Activated CD4-positive, alpha-beta T cell treated with anti-CD3 and anti-CD28 coated beads for 36 hours (primary cell): ENCODE measurements around the gene VEPH1. TPM values are rescaled to one million over a fixed set of nuclear protein-coding genes. Genes with fewer than 3 reads are reported as not detected.

ENCODE experiments used
- ATAC-seq: fragments of 200-7000 bp; cut with Tn5 transposase; one replicate; pipeline ENCODE4 v1.10.0; 2021; ENCODE audit warnings: mild to moderate bottlenecking, moderate library complexity
- CTCF ChIA-PET: fragments of 350-600 bp; sonication (Branson Sonifier 250); formaldehyde crosslinking; loops from one replicate; lab custom pipeline; 2021; ENCODE audit warnings: antibody characterized with exemption; lab: Charles Lee
- POLR2A ChIA-PET: fragments of 350-600 bp; sonication (Branson Sonifier 250); formaldehyde crosslinking; loops from one replicate; lab custom pipeline; 2021; ENCODE audit warnings: antibody characterized with exemption, inconsistent platforms; lab: Charles Lee
- DNase-seq: peaks from one replicate; pipeline ENCODE4 v3.0.0-alpha.2; 2020
- H3K27ac Mint-ChIP-seq: one replicate; pipeline ENCODE4 v1.8.0; 2021; ENCODE audit warnings: mixed read lengths
- H3K27me3 Mint-ChIP-seq: one replicate; pipeline ENCODE4 v1.8.0; 2021; ENCODE audit warnings: mixed read lengths
- H3K36me3 Mint-ChIP-seq: one replicate; pipeline ENCODE4 v1.8.0; 2021; ENCODE audit warnings: low read depth, mixed read lengths
- H3K4me1 Mint-ChIP-seq: one replicate; pipeline ENCODE4 v1.8.0; 2021; ENCODE audit warnings: mixed read lengths
- H3K4me3 Mint-ChIP-seq: one replicate; pipeline ENCODE4 v1.8.0; 2021; ENCODE audit warnings: mild to moderate bottlenecking, moderate library complexity, mixed read lengths
- H3K9me3 Mint-ChIP-seq: one replicate; pipeline ENCODE4 v1.8.0; 2021; ENCODE audit warnings: low read depth, mixed read lengths
- intact Hi-C, 2 experiments: fragments of 100-400 bp; cut with DNase I in 1 of 2; cut with micrococcal nuclease in 1 of 2; formaldehyde crosslinking; loops; one replicate each; pipeline versions ENCODE4 v1.14.2 to v1.15.1; 2022 to 2024; cut with DNase I, micrococcal nuclease
- total RNA-seq, 2 experiments: library from RNA; stranded (reverse); gene quantifications; one replicate each; pipeline ENCODE4 v1.2.3, GENCODE V29; 2021

The VEPH1 gene
- total RNA-seq, 2 experiments from 2014 or later: not detected

DNA sequence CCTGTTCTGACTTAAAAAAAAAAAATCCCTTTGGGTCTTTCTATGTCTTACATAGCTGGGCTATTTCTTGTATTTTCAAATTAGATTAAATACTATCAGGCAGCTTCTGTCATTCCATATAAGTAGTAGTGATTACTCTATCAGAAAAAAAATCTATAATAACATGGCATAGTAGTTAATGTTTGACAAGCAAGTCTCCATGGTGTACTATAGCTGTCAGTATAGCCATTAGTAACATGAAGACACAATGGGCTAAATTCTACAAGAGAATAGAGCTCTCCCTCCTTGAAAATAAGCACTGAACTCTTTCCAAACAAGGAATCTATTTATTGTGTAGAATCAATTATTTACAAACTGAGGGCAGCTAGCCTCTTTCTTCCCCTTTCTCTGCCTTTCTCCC lies 19.4 kb upstream of the VEPH1 start:
- Mint-ChIP-seq H3K4me1 (no peaks in the 10 kb centered on the region), H3K4me3 (no peak overlapping the region), H3K36me3 (no peaks in the 10 kb centered on the region), H3K27ac (no peak overlapping the region), H3K27me3 (peaks cover 2% of the 10 kb centered on the region), H3K9me3 (peaks cover 2% of the 10 kb centered on the region)
- no peak for ATAC-seq
- DNase-seq: no peak
- ChIA-PET POLR2A (interaction anchor here (0.7 kb wide), 1 partner anchor 60 kb away, joined by 3 read pairs; no protein-coding TSS in a partner anchor), CTCF (interaction anchor here (0.8 to 1.5 kb wide), 5 partner anchors 8 to 51 kb away, joined by 3 to 6 read pairs (median 4); no protein-coding TSS in a partner anchor)
- intact Hi-C loops: no loop called here

DNA sequence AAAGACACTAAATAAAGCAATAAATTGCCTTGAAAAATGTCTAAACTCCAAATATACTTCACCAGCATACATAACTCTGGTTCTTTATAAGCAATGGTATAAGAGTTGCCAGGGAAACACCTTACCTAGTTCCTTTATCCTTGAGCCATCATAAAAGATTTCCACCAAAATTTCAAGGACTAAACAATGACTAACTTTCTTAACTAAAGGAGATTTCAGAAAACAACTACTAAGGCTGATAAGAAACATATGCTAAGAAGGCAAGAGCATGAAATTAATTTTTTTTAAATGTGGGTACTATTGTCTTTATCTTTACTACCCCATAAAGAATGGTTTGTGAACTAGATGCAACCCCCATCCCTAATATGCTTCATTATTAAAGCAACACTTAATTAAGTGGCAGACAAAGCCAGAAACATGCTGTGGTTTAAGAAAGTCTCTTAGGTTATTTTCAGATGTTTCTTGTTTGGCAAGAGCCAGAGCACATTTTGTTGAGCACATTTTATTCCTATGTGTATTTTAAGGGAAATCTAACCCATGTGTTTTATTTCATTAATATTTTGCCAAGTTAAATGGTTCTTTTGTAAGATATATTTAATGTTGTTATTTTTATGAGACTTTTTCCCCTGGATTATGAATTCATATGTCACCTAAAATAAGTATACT lies 17.4 kb upstream of the VEPH1 start:
- intact Hi-C loops: no loop called here
- ATAC-seq: no peak
- CTCF ChIA-PET: no interaction called here

GRCh38 chr3:157518881-157519280 lies 15.7 kb upstream of the VEPH1 start:
- ChIA-PET CTCF (no interaction called here), POLR2A (no interaction called here)
- intact Hi-C loops: no loop called here
- Mint-ChIP-seq H3K4me3 (no peak overlapping the region), H3K27ac (no peak overlapping the region), H3K36me3 (no peaks in the 10 kb centered on the region), H3K9me3 (peaks cover 2% of the 10 kb centered on the region), H3K27me3 (no peaks in the 10 kb centered on the region), H3K4me1 (no peaks in the 10 kb centered on the region)
- DNase-seq (no peak), ATAC-seq (no peak)

More for the DNA sequence above, 17.4 kb upstream of the VEPH1 start:
- no peak for DNase-seq
- POLR2A ChIA-PET: no interaction called here
- Mint-ChIP-seq H3K4me1 (no peaks in the 10 kb centered on the region), H3K27ac (no peak overlapping the region), H3K4me3 (no peak overlapping the region), H3K27me3 (peaks cover 2% of the 10 kb centered on the region), H3K36me3 (no peaks in the 10 kb centered on the region), H3K9me3 (peaks cover 2% of the 10 kb centered on the region)

DNA sequence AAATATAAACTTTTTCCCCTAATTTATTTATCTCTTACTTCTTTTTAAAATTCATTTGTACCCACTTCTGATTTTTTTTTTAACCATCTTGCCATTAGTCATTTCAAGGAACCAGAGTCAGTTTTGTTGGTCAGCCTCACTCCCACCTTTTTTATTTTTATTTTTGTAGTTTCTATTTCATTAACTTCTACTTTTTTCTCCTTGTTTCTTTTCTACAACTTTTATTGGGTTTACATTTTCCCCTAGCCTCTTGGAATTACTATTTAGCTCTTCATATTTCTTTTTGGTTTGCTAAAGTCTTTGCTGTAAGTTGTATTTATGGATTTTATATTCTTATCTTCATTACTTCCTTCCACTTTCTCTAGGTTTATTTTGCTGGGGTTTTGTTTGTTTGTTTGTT lies 13.7 kb upstream of the VEPH1 start:
- no peak overlapping the region for H3K27ac Mint-ChIP-seq
- H3K36me3 Mint-ChIP-seq: no peaks in the 10 kb centered on the region
- POLR2A ChIA-PET: no interaction called here
- DNase-seq (no peak), ATAC-seq (no peak)
- H3K4me1 Mint-ChIP-seq: no peaks in the 10 kb centered on the region
- H3K27me3 Mint-ChIP-seq: no peaks in the 10 kb centered on the region
- CTCF ChIA-PET: interaction anchor here (0.6 kb wide), 1 partner anchor 14 kb away, joined by 3 read pairs; no protein-coding TSS in a partner anchor
- intact Hi-C loops: no loop called here
- no peak overlapping the region for H3K4me3 Mint-ChIP-seq
- peaks cover 2% of the 10 kb centered on the region for H3K9me3 Mint-ChIP-seq

DNA sequence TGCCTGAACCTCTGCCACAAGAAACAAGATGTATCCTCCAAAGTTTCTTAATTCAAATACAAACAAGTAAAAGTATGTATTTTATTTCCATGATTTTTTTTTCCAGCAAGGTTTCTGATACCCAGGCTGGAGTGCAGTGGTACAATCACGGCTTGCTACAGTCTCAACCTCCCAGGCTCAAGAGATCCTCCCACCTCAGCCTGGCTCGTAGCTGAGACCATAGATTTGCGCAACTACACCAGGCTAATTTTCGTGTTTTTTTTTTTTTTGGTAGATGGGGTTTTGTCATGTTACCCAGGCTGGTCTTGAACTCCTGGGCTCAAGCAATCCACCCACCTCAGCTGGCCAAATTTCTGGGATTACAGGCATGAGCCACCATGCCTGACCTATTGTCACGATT lies 12.2 kb upstream of the VEPH1 start:
- no peaks in the 10 kb centered on the region for H3K36me3 Mint-ChIP-seq
- intact Hi-C loops: no loop called here
- POLR2A ChIA-PET: no interaction called here
- peaks cover 2% of the 10 kb centered on the region for H3K9me3 Mint-ChIP-seq
- CTCF ChIA-PET: no interaction called here
- no peak for ATAC-seq
- H3K4me3 Mint-ChIP-seq: no peak overlapping the region
- H3K27me3 Mint-ChIP-seq: no peaks in the 10 kb centered on the region
- no peaks in the 10 kb centered on the region for H3K4me1 Mint-ChIP-seq
- H3K27ac Mint-ChIP-seq: no peak overlapping the region
- no peak for DNase-seq

GRCh38 chr3:157514371-157514895 lies 11.2 kb upstream of the VEPH1 start:
- POLR2A ChIA-PET: no interaction called here
- Mint-ChIP-seq H3K4me1 (no peaks in the 10 kb centered on the region), H3K27ac (no peak overlapping the region), H3K36me3 (no peaks in the 10 kb centered on the region), H3K4me3 (no peak overlapping the region), H3K9me3 (peaks cover 2% of the 10 kb centered on the region), H3K27me3 (no peaks in the 10 kb centered on the region)
- CTCF ChIA-PET: interaction anchor here (1.1 to 1.5 kb wide), 2 partner anchors 8 to 18 kb away, joined by 4 to 8 read pairs; no protein-coding TSS in a partner anchor
- no peak for DNase-seq
- ATAC-seq: no peak
- intact Hi-C loops: no loop called here

DNA sequence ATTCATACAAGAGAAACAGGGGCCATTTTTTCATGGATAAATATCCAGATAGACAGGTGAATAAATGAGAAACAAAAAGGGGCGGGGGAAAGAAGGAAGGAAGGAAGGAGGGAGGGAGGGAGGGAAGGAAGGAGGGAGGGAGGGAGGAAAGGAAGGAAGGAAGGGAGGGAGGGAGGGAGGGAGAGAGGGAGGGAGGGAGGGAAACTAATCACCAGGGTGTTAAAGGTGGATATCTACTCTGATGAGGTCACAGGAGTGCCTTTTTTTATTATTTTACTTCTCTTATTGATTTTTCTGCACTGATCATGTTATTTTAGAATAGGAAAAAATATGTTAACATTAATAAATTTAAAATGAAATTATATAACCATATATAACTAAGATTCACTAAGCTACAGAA lies 10.4 kb upstream of the VEPH1 start:
- ChIA-PET CTCF (interaction anchor here (1.1 to 1.5 kb wide), 2 partner anchors 9 to 18 kb away, joined by 4 to 8 read pairs; no protein-coding TSS in a partner anchor), POLR2A (no interaction called here)
- H3K36me3 Mint-ChIP-seq: no peaks in the 10 kb centered on the region
- DNase-seq (no peak), ATAC-seq (no peak)
- H3K4me1 Mint-ChIP-seq: no peaks in the 10 kb centered on the region
- no peaks in the 10 kb centered on the region for H3K9me3 Mint-ChIP-seq
- H3K27me3 Mint-ChIP-seq: peaks cover under 1% of the 10 kb centered on the region
- intact Hi-C loops: no loop called here
- H3K27ac Mint-ChIP-seq: no peak overlapping the region
- no peak overlapping the region for H3K4me3 Mint-ChIP-seq

DNA sequence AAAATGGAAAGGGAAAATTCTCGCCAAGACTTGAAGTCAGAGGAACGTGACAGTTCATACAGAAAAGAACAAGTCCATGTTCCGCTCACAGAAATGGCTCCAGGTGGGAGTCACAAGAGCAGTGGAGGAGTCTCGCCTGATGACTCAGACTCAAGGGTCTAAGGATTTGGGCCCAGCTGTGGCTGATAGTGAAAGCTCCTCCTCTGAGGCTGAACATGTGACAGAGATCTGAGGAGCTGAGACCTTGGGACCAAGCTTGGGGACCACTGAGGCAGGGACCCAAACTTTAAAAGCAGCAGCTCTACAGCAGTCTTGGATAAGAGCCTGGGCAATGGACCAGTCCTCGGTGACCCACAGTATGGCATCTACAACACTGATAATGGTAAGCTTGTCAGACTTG lies 9.3 kb upstream of the VEPH1 start:
- H3K4me1 Mint-ChIP-seq: no peaks in the 10 kb centered on the region
- no peak overlapping the region for H3K4me3 Mint-ChIP-seq
- no peak for DNase-seq
- no peaks in the 10 kb centered on the region for H3K36me3 Mint-ChIP-seq
- no peak overlapping the region for H3K27ac Mint-ChIP-seq
- ChIA-PET POLR2A (no interaction called here), CTCF (interaction anchor here (0.6 kb wide), 1 partner anchor 1409 kb away, joined by 3 read pairs; no protein-coding TSS in a partner anchor)
- H3K9me3 Mint-ChIP-seq: no peaks in the 10 kb centered on the region
- ATAC-seq: no peak
- H3K27me3 Mint-ChIP-seq: peaks cover 6% of the 10 kb centered on the region
- intact Hi-C loops: no loop called here

GRCh38 chr3:157508461-157508860 lies 5.2 kb upstream of the VEPH1 start:
- CTCF ChIA-PET: no interaction called here
- POLR2A ChIA-PET: no interaction called here
- H3K27ac Mint-ChIP-seq: no peak overlapping the region

DNA sequence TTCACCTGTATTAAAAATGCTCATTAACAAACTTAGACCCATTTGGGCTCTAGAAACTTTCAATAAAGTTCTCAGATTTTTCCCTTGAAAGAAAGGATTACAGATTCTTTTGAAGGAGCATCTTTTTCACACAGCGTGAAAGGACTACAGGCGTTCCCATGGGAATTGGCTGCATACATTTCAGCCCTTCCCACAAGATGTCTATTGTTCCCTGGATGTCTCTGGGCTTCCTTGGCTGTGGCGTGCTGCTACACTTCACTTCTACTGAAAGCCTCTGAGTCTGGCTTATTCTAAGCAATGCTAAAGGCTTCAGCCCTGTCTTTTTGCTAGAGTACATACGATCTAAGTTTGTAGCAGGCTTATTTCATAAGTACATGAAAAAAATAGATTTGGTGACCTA lies 1.4 kb downstream of the VEPH1 start:
- H3K27me3 Mint-ChIP-seq: peaks cover 27% of the 10 kb centered on the region
- ATAC-seq: no peak
- no peak for DNase-seq
- H3K4me1 Mint-ChIP-seq: peaks cover 6% of the 10 kb centered on the region
- POLR2A ChIA-PET: no interaction called here
- intact Hi-C loops: no loop called here
- H3K27ac Mint-ChIP-seq: no peak overlapping the region
- no peaks in the 10 kb centered on the region for H3K9me3 Mint-ChIP-seq
- CTCF ChIA-PET: no interaction called here
- H3K36me3 Mint-ChIP-seq: no peaks in the 10 kb centered on the region
- no peak overlapping the region for H3K4me3 Mint-ChIP-seq

More at GRCh38 chr3:157508461-157508860, 5.2 kb upstream of the VEPH1 start:
- Mint-ChIP-seq H3K4me1 (no peaks in the 10 kb centered on the region), H3K4me3 (no peak overlapping the region), H3K36me3 (no peaks in the 10 kb centered on the region), H3K9me3 (no peaks in the 10 kb centered on the region), H3K27me3 (peaks cover 12% of the 10 kb centered on the region)
- DNase-seq: no peak
- intact Hi-C loops: no loop called here
- ATAC-seq: no peak

DNA sequence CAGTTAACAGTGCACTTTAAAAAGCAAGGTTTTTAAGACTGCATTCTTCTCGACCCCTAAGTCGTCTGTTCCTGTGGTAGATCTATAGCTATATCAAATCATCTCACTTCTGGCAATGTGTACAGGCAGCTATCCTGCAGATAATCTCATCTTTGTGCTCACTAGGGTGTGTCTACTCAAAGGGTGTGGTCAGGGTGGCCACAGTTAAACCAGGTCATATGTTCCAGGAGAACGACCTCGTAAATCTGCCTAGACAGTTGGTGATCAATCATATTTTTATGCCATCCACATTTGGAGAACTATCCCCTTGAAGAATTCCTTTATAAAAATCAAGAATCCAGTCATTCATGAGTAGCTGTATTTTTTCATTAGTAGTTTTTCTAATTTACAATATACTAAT lies 3.0 kb downstream of the VEPH1 start:
- Mint-ChIP-seq H3K27me3 (peaks cover 27% of the 10 kb centered on the region), H3K4me3 (no peak overlapping the region), H3K36me3 (no peaks in the 10 kb centered on the region), H3K27ac (no peak overlapping the region), H3K9me3 (no peaks in the 10 kb centered on the region), H3K4me1 (peaks cover 6% of the 10 kb centered on the region)
- intact Hi-C loops: no loop called here
- DNase-seq (no peak), ATAC-seq (no peak)
- ChIA-PET CTCF (no interaction called here), POLR2A (no interaction called here)
